SHP77 treated with DMSO at 0.1 percent for 48 hours (cell line): ENCODE results near the gene CHADL.
"Not testable (repeated sequence)": the region's sequence is repeated elsewhere in the genome, so short reads cannot be mapped to it uniquely, and the experiment has no call there.

ENCODE experiments used
- DNase-seq: peaks from one replicate; lab custom pipeline; 2025; lab: John Stamatoyannopoulos, UW

The CHADL gene

DNA sequence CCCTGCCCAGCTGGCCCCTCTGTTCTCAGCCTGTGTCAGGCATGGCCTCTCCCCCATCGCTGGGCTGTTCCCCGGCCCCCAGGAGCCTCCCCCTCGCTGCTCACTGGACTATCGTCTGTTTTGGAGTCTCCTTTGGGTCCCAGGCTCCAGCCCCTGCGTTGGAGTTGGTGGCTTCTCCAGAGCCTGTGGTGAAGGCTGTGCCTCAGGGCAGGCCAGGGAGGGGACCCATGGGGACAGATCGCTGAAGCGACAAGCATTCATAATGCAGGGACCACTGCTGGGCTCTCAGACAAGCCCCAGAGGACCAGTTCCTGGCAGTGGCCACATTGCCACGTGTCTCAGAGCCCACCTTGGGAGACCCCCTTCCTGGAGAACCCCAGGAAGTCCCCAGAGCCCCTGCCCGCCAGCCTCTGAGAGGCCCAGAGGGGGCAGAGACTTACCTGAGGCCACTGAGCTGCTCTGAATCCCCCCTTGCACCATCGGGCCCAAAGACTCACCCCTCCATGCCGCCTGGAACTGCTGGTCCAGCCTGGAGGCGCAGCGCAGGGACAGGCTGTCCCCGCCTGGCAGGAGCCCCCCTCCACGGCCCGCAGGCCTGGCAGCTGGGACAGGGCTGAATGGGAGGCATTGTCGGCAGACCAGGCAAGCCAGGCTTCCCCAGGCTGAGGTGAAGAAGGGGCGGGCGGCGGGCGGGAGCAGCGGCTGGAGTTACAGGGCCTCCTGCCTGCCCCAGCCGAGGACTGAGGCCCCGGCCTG lies at the start of gene CHADL:
TSS of gene CHADL (minus strand) at position 555 of the 756 bp plus-strand sequence. CDS start at position 505, 50 bp downstream.
- DNase-seq, result no peak

GRCh38 chr22:41289671-41290070 lies 48.9 kb upstream of the CHADL start:
- no peak for DNase-seq

DNA sequence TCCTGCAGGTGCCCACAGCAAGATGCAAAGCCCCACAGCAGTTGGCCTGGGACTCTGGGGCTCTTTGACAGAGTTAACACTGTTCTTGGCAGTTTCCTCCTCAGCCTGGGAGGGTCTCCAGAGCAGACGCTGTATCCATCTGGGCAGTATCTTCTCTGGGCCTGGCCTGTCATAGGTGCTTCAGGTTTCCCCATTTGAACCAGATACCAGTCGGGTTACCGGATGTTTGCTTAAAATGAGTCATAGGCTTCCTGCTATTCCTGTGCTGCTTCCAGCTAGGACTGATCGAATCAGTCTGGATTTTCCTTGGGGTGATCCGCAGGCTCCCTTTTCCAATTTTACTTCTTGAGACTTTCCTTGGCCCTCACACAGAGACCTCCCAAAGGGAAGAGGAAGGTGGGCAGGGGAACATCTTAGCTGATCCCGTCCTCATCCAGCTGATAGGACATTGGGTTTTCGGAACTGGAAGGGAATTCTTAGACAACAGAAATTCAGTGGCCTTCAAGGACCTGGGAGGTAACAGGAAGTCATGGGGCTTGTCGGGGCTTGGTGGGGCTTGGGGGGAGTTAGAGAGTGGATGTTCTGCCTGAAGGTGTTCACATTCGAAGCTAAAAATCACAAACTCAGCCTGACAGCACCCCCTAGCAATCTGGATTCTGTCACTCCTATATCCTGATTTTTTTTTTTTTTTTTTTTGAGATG lies 47.7 kb upstream of the CHADL start:
- DNase-seq, result peak; percentile 87

DNA sequence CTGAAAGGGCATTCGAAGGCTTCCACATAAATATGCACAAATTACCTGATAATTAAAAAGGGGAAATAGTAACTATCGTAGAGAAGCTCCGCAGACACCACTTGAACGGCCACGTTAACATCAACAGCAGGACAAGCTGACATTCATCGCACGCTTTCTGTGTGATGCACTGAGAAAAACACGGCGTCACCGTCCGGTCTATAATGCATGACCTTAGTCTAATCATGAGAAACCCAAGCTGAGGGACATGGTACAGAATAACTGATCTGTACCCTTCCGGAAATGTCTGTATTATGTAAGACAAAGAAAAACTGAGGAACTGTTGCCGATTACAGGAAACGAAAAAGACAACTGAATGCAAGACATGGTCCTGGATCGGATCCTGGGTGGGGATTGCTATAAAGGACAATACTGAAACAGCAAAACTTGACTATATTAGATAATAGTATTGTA lies 45.9 kb upstream of the CHADL start:
- no peak for DNase-seq

GRCh38 chr22:41285820-41286638 lies 45.3 kb upstream of the CHADL start, which contains the start of gene RANGAP1:
Gene RANGAP1 (minus strand): TSS chr22:41286187. CDS start chr22:41281044, 5,143 bp downstream.
- peak; percentile 99 for DNase-seq

GRCh38 chr22:41285441-41285819 lies 44.7 kb upstream of the CHADL start:
- peak; percentile 17 for DNase-seq

GRCh38 chr22:41284465-41284864 lies 43.7 kb upstream of the CHADL start:
- no peak for DNase-seq

GRCh38 chr22:41280854-41281253 lies 40.1 kb upstream of the CHADL start:
- DNase-seq, result no peak

DNA sequence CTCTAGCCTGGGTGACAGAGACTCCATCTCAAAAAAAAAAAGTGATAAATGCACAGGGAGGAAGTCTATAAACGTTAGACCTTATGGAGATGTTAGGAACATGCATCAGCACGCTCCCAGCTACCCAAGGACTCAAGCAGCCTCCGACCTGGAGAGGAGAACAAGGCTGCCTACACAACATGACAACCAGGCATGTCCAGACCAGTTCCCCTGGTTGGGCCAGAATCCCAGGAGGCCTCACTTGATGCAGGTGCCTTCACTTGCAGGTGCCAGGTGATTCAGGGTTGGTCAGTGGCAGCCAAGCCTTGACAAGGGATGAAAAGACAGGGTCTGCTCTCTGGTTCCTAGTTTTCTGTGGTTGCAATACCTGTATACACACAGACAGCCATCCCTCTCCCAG lies 39.3 kb upstream of the CHADL start:
- no peak for DNase-seq

DNA sequence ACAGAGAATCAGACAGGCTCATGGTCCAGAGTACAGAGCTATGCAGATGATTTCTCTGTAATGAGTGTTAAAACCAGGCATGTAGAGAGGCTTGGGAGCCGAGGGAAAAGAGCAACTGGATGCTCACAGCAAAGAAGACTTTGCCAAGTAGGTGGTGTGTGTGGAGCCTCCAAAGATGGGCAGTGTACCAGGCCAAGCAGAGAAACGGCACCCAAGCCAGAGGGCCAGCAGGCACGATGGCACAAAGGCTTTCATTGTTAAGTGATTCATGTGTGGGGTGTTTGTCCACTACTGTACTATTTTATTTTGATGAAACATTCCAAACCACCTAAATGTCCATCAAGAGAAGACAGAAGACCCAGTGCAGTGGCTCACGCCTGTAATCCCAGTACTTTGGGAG lies 34.1 kb upstream of the CHADL start:
- DNase-seq, result no peak

DNA sequence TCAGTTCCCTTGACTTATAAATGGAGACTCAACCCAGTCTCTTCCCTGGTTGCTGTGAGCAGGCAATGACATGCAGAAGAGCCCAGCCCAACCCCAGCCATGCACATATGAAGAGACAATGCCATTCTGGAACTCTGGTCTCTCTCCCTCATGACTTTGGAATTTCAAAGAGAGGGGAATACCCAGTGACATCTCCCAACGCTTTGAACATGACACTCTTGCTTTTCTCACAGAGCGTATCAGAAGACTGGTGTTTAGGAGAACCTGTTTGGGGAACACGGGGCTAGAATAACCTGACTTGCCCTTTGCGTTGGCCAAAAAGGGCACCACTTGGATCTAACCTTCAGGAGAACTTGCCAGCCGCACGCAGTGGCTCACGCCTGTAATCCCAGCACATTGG lies 32.4 kb upstream of the CHADL start:
- DNase-seq, result no peak

GRCh38 chr22:41271787-41272186 lies 31.1 kb upstream of the CHADL start:
- no peak for DNase-seq

GRCh38 chr22:41267958-41268357 lies 27.2 kb upstream of the CHADL start:
- DNase-seq, result no peak

GRCh38 chr22:41264408-41264941 lies 23.7 kb upstream of the CHADL start:
- DNase-seq, result no peak

DNA sequence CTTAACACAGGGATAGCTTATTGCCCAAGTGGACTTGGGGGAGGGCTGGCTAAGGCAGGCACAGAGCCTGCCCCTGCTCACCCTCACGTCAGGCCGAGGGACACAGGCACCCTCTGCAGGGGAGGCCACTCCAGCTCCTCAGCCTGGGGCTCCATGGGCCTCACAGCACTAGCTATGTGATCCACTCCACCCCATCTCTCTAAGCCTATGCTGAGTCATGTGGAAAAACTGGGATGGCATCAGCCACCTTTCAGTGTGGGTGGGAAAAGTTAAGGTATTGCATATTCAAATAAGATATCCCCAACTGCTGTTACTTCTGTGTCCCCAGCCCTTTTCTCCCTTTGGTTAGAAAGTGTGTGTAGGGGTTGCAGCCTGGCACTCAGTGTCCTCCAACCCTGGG lies 23.0 kb upstream of the CHADL start:
- DNase-seq, result no peak

- DNase-seq, result no peak
Observed at GRCh38 chr22:41262250-41262765, 21.6 kb upstream of the CHADL start.

- no peak for DNase-seq
Observed at GRCh38 chr22:41261541-41262249, 21.0 kb upstream of the CHADL start.

DNA sequence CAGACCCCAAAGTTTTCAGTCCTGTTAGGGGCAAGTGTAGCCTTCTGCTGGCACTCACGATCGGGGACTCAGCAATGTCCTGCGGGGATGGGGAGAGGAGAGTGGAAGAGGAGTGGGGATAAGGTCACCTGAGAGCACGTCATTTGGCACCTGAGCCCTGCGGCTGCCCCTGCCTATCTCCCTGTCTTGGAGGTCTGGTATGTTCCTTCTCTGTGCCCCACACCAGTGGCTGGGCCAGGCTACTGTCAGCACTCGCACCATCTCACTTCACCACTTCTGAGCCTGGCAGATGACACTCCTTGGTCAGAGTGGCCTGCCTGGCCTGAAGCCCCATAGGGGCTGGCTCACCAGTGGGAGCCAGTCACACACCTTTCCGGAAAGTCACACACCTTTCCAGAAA lies 20.1 kb upstream of the CHADL start:
- no peak for DNase-seq

GRCh38 chr22:41259756-41260155 lies 19.0 kb upstream of the CHADL start:
- DNase-seq, result not testable (repeated sequence)

- DNase-seq, result no peak
Observed at GRCh38 chr22:41257696-41258095, 17.0 kb upstream of the CHADL start.
